GM12801 (cell line): ENCODE results near the gene UNC5B.

ENCODE experiments used
- TF ChIP-seq, protein P1 (sequence below): IDR thresholded peaks from one replicate; pipeline ENCODE4 v1.5.1; 2011; ENCODE audit warnings: control low read depth; ENCODE audit not compliant: insufficient read length; ENCODE audit errors: extremely low read depth

UNC5B gene

DNA sequence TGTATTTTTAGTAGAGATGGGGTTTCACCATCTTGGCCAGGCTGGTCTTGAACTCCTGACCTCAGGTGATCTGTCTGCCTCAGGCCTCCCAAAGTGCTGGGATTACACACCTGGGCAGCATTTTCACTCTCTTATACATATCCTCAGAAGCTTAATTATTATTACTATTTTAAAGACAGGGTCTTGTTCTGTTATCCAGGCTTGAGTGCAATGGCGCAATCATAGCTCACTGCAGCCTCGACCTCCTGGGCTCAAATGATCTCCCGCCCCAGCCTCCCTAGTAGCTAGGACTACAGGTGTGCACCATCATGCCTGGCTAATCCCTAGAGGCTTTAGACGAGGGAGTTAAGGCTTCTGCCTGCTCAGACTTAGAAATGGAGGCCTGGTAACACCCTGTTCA lies 26.3 kb downstream of the UNC5B start:
- TF ChIP-seq, protein P1, sequence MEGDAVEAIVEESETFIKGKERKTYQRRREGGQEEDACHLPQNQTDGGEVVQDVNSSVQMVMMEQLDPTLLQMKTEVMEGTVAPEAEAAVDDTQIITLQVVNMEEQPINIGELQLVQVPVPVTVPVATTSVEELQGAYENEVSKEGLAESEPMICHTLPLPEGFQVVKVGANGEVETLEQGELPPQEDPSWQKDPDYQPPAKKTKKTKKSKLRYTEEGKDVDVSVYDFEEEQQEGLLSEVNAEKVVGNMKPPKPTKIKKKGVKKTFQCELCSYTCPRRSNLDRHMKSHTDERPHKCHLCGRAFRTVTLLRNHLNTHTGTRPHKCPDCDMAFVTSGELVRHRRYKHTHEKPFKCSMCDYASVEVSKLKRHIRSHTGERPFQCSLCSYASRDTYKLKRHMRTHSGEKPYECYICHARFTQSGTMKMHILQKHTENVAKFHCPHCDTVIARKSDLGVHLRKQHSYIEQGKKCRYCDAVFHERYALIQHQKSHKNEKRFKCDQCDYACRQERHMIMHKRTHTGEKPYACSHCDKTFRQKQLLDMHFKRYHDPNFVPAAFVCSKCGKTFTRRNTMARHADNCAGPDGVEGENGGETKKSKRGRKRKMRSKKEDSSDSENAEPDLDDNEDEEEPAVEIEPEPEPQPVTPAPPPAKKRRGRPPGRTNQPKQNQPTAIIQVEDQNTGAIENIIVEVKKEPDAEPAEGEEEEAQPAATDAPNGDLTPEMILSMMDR = no peak

DNA sequence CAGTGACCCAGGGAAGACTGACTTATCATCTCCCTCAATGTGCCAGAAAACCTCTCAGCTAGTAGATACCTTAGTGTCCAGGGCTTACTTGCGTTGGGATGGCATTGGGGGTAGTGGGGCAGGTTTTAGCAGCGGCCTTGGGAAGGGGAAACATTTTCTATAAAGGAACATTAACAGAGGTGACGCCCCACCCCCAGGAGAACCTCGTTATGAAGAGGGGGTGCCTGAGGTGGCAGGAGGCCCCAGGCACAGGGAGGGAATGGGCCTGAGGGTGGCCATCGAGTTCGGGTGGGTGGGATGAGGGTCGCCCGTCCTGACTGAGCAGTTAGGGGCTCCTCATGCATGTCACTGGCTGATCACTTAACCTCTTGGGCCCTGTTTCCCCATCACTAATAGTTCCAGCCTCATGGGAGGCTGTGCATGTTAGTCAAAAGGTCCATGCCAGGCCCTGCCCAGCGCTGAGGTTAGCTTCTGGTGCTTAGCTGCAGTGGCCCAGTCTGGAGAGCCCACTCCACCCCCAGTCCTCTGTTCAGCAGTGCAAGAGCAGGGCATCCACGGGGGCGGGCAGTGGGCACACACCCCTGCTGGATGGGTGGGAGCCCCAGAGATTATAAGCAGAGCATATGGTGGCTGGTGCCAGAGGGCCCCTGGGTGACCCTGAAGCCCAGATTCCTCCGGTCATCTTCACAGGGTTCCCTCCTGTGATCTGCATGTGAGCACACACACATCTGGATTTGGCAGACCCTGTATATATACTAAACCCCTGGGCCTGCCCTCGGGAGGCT lies 27.0 kb downstream of the UNC5B start:
- TF ChIP-seq, protein P1 = no peak

DNA sequence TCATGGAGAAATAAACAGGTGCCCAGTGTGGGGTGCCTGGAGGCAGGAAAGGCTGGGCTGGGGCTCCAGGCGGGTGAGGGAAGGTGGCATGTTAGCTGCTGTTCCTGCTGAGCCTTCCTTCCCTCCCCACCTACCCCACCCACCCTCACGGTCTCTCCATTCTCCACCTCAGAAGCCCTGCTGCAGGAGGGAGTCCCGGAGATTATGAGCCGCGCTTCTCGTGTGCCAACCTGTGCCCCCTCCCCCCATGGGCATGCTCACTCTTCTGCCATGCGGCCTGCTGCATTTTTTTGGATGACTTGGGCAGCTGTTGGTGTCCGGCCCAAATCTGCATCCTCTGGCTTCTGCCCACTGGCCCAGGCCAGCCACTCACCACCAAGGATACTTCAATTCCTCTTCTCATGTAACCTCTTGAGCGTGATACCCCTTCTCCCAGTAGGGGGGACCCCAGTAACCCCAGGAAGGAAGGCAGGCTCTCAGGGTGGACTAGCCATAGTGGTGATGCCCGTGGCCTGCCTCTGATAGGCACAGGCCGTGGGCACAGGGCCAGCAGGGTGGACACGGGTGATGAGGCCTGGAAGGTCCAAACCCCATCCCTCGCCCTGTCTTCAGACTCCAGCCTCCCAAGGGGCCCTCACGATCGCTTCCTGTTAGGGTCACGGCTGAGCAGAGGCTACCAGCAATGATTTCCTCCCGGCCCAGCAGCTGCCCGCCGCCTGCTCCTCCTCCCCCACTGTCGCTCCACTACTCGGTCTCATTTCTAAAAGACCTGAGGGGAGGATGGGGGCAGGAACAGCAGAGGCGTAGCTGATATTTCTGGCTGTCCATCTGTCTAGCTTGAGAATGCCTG lies 27.8 kb downstream of the UNC5B start:
- TF ChIP-seq, protein P1 = no peak

DNA sequence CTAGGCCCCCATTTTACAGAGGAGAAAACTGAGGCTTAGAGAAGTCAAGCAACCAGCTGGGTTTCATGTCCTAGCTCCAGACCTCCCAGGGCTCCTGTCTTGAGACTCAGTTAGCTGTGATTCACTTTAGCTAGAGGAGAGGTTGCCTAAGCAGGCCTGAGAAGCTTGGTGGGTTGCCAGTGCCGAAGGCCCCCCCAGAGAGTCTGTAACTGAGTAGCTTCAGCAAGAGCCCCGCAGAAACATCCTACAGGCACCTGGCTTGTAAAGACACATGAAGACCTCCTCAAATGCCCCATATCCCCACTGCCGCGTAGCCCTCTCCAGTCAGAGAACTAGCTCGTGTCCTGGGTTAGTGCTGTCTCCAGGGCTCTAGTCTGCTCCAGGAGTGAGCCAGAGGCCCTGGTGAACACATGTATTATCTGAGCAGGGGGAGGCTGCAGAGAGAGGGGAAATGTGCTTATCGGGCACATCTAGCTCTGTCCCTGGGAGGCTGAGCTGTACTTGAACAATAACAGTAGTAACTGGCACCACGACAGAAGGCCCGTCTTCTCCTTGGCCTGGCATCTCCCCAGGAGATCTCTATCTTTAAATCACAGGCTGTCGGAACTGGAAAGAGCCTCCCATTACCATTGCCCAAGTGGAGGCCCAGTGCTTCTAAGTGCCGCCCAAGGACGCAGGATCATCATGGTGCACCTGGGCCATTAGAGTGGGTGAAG lies 28.9 kb downstream of the UNC5B start:
- TF ChIP-seq, protein P1 = no peak

DNA sequence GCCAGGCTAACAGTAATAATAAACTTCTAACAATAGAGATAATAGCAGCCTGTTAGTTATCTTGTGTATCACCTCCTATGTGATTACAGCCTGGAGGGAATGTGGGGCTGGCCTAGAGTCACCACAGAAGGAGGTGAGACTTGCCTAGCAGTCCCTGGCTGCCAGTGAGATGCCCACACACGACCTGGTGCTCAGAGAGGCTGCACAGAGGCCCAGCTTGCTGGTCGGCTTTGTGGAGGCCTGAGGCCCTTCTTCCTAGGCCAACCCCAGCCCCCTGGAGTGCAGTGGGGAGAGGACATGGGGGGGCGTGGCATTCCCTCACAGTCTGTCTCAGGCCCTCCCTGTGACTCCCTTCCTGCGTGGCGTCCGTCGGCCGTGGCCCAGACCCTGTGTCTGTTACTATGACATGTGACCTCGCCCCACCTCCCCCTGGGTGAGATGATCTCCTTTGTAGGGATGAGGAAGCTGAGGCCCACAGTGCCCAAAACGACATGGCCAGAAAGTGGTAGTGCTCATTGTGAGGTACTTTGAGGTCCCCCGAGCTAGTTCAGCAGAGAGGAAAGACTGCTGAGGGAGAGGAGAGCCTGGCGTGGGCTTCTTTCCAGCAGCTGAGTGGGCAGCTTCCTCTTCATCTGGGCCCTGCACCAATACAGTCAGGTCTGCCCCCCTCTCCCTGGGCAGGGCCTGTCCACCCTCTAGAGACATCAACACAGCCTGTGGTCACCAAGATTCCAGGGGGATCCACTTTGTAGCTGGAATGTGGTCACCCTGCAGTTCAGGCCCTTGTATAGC lies 29.7 kb downstream of the UNC5B start:
- TF ChIP-seq, protein P1 = no peak

DNA sequence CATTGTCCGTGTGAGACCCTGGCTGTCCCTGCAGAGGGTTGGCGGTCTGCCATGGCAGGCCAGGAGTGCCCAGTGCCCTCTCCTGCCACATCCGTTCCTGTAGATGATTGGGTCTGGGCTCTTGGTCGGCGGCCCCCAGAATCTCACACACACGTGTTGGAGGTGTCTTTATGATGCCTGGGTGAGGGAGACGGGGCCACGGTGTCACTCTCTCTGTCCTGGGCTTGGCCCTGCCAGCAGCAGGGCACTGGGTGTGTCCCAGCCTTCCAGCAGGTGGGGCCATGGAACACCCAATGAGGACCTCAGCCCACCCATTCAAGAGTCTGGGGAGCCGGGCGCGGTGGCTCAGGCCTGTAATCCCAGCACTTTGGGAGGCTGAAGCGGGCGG lies 30.2 kb downstream of the UNC5B start:
- TF ChIP-seq, protein P1 = no peak
